HG02798 (cell line): ENCODE results near the gene CYP4A22.
A peak's percentile ranks its signal among the peaks of the same experiment; 100 is the strongest.
"Not testable (repeated sequence)": the region's sequence is repeated elsewhere in the genome, so short reads cannot be mapped to it uniquely, and the experiment has no call there.

Experiments used
- ATAC-seq: cut with Tn5 transposase; IDR thresholded peaks from one replicate; pipeline ENCODE4 v1.9.1; 2021; ENCODE audit warnings: mild to moderate bottlenecking; ENCODE audit not compliant: unreplicated experiment, poor library complexity

Gene CYP4A22

DNA sequence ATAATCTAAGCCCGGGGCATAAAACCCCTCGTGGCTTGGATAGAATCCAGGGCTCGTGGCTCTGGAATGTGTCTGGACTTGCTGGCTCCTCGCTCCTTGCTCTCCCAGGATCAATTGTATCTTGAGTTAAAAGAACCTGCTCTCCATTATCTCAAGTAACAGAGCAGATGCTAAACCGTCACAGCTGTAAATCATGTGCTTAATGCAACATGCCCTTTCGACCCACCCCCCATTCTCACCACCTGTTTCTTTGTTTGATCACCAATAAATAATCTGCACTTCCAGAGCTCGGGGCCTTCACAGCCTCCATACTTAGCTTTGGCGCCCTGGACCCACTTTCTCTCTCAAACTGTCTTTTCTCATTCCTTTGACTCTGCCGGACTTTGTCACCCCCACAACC, 11.9 kb downstream of the CYP4A22 start:
- ATAC-seq = not testable (repeated sequence)

DNA sequence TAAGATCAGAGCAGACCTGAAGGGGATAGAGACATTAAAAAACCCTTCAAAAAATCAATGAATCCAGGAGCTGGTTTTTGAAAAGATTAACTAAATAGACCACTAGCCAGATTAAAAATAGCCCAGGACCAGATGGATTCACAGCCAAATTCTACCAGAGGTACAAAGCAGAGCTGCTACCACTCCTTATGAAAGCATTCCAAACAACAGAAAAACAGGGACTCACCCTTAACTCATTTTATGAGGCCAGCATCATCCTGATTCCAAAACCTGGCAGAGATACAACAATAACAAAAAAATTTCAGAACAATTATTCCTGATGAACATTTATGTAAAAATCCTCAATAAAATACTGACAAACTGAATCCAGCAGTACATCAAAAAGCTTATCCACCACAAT, 19.2 kb downstream of the CYP4A22 start:
- not testable (repeated sequence) for ATAC-seq

DNA sequence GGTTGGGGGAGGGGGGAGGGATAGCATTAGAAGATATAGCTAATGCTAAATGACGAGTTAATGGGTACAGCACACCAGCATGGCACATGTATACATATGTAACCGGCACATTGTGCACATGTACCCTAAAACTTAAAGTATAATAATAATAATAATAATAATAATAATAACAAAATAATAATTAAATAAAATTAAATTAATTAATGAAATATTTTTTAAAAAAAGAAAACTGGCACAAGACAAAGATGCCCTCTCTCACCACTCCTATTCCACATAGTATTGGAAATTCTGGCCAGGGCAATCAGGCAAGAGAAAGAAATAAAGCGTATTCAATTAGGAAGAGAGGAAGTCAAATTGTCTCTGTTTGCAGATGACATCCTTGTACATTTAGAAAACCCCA, 20.7 kb downstream of the CYP4A22 start:
- not testable (repeated sequence) for ATAC-seq

DNA sequence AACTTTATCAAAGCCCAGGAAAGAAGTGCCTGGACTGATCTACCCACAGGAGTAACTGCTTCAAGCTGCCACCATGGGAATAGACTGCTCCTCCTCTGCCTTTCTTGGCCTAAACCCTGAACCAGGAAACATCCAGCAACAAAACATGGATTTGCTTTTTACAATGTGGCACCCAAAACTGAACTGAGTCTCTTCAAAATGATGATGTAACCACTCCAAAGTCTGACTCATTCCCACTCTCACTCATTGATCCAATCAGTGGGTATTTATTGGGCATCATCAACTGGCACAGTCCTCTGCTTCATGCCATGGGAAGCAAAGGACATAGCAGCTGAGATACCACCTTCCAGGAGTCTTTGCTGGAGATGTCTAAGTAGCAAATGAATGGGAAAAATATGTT, 23.5 kb downstream of the CYP4A22 start:
- ATAC-seq = no peak

DNA sequence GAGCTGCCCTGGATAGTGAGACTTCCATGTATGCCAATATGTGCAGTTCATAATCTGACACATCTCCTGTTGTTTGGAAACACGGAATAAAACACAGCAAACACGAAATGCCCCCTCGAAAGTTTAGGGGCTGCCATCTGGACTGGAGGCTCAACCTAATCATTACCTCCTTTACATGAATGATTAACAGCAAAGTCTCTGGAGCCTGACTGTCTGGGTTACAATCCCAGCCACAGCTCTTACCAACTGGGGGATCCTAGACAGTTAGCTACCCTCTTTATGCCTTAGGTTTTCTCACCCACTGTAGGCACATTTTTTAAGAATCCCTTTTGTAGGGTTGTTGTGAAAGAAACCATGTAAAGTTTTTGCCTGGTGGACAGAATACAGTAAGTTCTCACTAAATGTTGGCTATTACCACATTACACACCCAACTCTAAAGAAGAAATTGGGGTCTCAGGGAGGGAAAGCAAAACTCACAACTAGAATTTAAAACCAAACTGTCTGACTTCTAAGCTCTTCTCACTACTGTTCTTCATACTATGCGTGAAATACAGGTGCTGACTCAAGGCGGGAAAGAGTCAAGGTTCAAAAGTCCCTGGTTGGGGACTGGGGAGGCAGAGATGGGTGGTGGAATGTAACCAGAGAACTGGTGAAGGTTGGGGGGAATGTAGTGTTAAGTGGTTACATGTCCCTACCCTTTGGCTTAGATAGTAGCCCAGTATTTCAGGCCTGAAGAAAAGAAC, 24.2 kb downstream of the CYP4A22 start:
- ATAC-seq = no peak

DNA sequence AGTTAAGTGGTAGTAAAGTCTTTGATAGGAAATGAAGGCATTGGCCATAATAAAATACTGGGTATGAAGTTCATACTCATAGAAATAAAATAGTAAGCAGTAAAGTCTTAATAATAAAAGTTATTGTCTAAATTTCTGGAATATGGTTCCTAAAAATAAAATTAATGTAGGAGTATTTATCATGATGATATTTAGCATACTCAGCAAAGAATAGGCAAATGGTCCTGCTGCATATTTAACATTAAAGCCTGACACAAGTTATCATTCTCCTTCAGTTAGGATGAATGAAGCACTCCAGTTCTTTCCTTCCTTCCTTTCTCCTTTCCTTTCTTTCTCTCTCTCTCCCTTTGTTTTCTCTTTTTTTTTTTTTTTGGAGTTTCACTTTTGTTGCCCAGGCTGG, 27.3 kb downstream of the CYP4A22 start:
- no peak for ATAC-seq

DNA sequence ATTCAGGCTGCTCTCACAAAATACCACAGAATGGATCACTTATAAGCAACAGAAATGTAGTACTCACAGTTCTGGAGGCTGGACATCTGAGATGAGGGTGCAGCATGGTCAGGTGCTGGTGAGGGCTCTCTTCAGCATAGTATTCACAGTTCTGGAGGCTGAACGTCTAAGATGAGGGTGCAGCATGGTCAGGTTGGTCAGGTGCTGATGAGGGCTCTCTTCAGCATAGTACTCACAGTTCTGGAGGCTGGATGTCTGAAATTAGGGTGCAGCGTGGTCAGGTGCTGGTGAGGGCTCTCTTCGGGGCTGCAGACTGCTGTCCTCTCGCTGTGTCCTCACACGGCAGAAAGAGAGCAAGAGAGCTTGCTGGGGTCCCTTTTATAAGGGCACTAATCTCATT, 35.5 kb downstream of the CYP4A22 start:
- ATAC-seq = no peak

DNA sequence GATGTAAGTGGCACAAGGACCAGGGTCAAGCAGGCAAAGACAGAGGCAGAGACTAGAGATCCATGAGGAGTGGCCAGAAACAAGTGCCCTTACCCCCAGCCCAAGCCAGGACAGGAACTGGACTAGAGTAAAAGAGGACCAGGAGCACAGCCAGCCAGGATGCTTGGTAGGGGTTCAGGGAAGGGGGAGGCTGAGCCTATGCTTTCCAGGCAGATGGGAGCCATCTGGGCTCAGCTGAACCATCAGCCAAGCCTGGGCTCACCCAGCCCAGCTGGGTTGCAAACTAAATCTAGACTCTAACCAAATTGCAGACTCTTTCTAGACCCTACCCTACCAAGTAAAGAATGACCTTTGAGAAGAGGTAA, 37.4 kb downstream of the CYP4A22 start:
- no peak for ATAC-seq

DNA sequence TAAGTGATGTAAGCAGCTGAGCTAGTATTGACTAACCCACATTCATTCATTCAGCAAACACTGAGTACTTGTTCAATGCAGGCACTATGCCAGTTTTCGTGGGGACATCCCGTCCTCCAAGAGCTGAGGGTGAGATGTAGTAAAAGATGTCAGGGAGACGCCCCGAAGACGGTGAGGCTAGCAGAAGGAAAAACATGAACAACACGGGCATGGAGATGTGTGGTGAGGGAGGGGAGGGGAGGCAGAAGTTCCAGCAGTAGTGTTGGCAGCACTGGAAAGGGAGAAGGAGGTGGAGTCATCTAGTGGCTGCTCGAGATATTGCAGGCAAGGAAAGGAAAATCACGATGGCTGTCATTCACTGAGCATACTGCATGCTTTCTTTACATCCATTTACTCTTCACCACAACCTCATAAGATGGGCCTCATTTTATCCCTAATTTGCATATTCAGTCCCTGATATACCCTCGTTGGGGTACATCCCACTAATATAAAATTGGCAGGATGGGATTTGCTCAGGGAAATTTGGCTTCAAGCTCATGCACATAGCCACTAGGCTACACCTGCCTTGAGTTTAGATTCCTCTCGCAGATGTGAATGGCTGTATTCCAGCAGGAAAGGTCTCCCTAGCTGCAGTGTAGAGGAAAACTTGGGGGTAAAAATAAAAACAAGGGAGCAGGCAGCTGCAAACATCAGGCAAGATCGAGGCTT, 38.1 kb downstream of the CYP4A22 start:
- ATAC-seq = no peak

DNA sequence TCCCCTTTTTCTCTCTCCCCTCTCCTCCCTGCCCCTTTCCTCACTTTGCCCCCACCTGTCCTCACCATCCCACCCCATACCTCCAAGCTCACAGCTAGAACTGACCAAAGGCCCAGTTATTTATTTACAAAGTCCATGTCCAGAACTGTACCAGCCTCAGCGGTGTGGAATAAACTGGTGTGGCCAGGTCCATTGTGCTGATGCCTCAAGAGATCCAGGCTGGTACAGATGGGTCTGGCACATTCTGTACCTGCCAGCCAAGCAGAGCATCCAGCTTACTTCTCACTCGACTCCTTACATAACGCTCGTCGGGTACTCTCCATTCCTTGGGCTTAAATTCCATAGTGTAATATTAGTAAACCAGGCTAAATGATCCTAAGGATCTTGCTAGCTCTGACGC, 40.8 kb downstream of the CYP4A22 start:
- no peak for ATAC-seq

DNA sequence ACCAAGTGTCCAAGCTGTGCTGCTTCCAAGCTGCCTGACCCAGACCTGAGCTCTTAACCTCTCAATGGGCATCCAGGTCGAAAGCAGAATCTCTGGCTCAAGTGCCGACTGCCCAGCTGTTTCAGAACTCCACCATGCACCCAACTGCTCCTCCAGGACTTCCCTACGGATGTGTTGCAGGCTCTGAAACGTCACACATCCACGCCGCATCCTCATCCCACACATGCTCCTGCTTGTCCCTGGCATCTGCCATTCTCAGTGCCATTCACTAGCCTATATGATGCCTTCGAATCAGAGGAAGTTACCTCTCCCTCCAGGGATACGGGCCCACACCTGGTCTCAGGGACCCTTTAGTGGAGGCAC, 41.4 kb downstream of the CYP4A22 start:
- no peak for ATAC-seq

DNA sequence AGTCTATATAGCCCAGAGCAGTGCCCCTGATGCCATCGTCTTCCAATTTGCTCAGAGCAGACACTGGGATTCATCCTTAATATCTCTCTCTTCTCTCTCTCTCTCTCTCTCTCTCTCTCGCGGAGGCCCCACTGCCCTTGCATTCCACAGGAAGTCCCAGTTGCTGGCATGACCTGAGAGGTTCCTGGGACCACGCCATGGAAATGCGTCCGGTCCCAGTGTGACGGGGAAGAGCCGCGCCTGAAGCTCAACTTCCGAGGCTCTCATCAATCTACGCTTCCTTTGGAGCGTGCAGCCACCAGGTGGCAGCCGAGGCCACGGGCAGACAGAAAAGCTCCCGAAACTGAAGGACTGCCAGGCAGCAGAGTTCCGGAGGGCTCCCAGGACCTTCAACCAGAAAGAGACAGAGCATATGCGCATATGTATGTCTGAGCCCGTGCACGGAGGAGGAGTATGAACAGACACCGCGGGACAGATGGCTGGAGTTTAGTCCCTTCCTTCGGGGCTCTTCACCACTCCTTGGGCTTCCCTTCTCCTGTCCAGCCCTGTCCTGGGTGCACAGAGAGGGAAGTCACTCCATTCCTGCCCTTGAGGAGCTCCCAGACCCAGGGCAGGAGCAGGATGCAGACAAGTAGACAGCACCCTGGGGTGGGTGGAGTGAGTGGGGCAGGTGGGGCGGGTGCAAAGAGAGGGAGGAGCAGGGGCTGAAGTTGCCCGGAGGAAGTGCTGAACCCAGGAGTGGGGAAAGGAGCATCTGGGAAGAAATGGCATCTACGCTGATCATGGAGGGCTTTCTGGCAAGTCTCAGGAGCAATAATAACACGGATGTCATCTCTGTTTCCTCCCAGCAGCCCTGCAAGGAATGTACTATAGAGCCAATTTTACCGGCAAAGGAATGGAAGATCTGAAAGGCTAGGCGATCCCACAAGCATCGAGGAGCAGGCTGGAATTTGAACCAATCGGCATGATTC, 42.1 kb downstream of the CYP4A22 start:
- ATAC-seq = peak; percentile 86

DNA sequence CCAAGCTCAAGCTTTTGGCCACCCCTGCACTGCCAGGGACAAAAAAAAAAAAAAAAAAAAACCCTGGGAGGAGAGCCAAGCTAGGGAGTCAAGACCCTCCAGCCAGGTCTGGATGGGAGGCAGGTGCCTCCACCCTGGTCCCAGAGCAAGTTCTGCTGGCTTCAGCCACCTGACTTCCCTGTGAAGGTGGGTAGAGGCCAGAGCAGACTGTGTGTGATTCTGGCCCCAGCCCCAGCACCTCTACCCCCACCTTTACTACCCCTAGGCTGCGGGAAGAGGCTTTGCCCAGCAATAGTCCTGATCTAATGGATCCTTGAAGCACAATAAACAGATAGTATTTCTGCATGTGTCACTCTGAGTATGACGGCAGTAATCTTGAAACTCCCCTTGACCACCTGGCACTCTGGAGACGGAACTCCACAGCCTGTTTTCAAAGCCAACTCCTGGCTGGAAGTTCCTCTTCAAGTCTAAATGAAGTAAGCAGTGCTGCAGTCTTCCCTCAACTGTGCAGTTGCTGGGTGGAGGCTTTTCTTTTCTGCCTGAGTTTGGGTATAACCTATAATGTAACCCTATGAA, 42.8 kb downstream of the CYP4A22 start:
- no peak for ATAC-seq

DNA sequence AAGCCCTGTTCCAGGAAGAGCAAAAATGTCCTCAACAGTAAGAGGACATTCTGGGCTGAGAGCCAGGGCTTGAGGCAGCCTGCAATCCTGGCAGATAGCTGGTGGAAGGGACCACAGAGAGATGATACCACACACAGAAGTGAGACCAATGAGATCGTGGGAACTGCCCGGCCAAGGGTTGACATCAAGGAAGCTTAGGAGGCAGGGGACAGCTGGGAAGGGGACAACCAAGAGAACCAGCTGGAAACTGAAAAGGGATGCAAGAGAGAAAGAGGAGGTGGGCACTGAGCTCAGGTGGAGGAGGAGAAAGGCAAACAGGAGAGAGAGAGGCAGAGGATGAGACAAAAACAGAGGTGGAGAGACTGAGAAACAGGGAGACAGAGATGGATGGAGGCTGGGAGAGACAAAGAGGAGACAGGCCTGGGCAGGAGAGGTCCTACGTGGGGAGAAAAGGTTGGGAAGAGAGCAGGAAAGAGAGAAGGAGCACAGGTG, 43.4 kb downstream of the CYP4A22 start:
- no peak for ATAC-seq

DNA sequence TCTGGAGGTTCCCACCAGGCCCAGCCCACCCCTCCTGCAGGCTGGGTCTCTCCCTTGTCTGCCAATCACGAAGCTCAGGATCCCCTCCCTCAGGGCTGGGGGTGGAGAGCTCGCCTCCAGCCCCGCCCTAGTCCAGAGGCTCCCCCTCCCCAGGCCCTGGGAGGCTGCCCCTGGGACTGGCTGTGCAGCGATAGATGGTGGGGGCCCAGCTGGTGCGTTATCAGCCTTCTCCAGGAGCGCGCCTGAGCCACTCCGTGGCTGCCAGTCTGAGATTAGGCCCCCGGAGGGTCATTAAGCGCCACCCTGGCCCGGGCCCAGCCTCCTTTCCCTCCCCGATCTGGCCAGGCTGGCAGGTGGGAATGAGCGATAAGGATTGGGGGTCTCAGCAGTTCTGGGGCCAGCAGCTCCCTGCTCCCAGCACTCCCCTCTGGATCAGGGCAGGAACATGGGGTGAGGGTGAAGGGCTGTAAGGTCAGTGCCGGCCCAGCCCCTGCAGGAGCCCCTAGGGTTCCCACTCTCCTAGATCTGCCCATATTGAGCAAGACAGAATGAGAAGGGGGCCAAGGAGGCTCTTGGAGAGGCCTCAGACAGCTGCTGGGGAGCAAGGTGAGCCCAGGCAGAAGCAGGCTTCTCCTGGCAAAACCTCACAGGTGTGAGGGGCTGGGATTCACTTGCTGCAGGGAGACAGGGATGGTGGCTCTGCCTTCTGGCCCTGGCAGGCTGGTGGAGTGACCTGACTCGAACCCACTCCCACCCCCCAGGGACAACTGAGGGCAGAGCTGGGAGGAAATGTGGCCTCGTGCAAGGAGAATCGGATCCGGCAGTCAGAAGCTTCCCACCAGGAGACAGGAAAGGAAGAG, 44.1 kb downstream of the CYP4A22 start:
- no peak for ATAC-seq

DNA sequence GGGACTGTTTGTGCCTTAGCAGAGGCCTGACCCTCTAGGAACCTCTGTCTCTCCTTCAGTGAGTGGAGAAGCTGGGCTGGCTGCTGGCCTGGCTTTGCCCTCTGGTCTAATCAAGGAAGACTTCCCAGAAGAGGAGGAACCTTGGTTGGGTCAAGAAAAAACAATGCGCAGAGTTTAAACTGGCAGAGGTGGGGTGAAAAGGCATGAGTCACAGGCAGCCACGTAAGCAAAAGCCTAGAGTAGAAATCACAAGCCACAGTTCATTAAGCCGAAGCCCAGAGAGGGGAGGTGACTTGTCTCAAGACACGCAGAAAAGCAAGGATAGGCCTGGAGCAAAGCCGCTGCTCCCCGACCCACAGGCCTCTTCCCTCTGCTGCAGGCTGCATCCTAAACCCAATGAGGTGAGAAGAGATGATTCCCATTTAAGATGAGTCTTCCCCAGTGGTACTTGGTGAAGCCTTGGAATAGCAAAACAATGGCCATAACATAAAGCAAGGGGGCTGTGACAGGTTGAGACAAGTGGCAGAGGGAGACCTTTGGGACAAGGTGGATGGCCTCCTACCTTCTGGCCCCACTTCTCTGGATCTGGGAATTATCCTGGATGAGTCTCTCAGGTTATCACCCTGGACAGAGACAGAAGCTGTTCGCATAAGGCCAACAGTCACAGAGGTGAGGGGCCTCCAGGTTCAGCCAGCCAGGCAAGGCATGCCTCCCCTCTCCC, 44.9 kb downstream of the CYP4A22 start:
- no peak for ATAC-seq

DNA sequence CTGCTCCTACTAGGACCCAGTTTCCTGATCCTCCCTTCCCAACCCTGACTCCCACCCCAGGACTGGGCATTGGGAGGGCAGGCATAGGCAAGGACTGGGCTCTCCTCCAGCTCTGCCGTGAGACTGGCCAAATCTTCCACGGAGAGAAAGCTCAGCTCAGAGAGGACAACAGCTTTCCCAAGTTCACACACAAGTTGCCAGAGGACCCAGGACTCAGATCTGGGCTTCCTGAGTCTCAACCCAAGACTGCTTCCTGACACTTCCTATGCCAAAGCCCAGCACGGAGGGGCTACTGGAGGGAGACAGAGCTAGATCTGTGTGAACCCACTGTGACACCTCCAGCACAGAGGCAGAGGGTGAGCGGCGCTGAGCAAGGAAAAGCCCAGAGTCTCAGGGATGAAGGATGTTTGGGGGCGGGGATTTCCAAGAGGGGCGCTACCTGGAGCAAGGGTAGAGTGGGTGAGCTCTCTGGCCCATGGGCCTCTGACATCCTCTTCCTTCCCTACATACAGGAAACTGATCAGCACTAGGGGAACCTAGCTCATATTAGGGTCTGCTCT, 45.5 kb downstream of the CYP4A22 start:
- no peak for ATAC-seq

DNA sequence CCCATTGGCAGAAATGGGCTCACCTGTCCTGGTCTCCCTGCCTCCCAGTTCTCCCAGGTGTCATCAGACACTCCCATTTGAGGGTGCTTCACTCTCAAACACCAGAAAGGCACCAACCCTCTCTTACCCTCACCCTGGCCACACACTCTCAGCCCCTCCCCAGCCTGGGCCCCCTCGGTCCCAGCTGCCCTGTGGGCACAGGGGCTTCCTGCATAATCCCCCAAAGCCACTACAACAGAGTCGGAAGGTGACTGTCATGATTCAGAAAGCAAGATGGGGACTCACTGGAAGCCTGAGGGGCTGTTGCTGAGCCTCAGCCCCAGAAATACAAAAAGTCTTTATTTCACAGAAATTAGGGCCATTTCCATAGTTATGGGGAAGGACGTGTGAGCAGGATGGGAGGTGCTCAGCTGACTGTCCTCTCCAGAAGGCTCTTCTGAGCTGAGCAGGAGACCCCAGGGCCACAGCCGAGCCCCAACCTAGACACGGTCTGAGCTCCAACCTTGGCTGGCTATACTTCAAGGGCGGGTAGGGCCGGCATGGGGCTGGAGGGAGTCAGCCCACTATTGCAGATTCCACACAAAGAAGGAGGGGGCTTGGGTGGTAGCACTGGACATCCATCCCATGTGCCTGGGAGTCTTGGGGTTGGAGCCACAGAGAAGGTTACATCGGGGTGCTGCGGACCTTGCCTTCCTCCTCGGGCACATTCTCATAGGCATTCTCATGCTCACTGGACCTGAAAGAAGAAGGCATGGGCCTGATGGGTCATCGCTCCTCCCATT, 46.3 kb downstream of the CYP4A22 start:
- no peak for ATAC-seq
